ENCODE results near the gene BATF. TPM values are rescaled to one million over a fixed set of nuclear protein-coding genes. Genes with fewer than 3 reads are reported as not detected.

Gene BATF
- polyA plus RNA-seq, 1 of the 3 experiments (the other 2 are of a cell fraction) = not detected

DNA sequence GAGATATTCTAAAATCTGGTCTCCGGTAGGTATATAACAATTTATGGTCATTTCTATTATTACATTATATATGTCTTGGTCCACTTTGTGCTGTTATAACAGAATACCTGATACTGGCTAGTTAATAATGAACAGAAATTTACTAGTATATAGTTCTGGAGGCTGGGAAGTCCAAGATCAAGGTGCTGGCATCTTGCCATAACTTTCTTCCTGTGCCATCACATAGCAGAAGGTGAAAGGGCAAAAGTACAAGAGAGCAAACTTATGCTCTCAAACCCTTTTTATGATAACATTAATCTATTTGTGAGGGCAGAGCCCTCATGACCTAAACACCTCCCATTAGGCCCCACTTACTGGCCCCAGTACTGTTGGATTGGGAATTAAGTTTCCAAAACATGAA, 17.9 kb upstream of the BATF start:
- 91% methylated on average over 1 of the region's 1 CpG for WGBS (ENCODE audit: low lambda C conversion rate)
- peaks cover 2% of the 10 kb centered on the region for H3F3A ChIP-seq (replicated peaks; ENCODE audit: insufficient read depth)
- no peak overlapping the region for H3K27ac ChIP-seq (ENCODE audit: low read depth in 2 of 2, low read length in 1 of 2)
- peaks cover 5% of the 10 kb centered on the region; the same call in 1 of the 2 replicates for H3K9me3 ChIP-seq
- H3K9me2 ChIP-seq = no peaks in the 10 kb centered on the region
- no peaks in the 10 kb centered on the region for H3K36me3 ChIP-seq (replicated peaks in 1 of 2; ENCODE audit: control insufficient read depth in 1 of 2, insufficient read depth in 2 of 2, low read length in 1 of 2)
- no peaks in the 10 kb centered on the region for H3K4me1 ChIP-seq (ENCODE audit: control insufficient read depth in 1 of 2, insufficient read depth in 2 of 2, low read depth in 1 of 2, low read length in 1 of 2)
- TF ChIP-seq, protein P1, sequence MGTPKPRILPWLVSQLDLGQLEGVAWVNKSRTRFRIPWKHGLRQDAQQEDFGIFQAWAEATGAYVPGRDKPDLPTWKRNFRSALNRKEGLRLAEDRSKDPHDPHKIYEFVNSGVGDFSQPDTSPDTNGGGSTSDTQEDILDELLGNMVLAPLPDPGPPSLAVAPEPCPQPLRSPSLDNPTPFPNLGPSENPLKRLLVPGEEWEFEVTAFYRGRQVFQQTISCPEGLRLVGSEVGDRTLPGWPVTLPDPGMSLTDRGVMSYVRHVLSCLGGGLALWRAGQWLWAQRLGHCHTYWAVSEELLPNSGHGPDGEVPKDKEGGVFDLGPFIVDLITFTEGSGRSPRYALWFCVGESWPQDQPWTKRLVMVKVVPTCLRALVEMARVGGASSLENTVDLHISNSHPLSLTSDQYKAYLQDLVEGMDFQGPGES (IDR thresholded peaks at IDR 0.05; ENCODE audit: low read depth, low read length) = no peak
- no peak for TF ChIP-seq POLR2AphosphoS5 (IDR thresholded peaks at IDR 0.05; ENCODE audit: low read depth, low read length)
- no peak for TF ChIP-seq FOXJ3 (CRISPR knock-in tag; IDR thresholded peaks at IDR 0.05)
- TF ChIP-seq, protein P2, sequence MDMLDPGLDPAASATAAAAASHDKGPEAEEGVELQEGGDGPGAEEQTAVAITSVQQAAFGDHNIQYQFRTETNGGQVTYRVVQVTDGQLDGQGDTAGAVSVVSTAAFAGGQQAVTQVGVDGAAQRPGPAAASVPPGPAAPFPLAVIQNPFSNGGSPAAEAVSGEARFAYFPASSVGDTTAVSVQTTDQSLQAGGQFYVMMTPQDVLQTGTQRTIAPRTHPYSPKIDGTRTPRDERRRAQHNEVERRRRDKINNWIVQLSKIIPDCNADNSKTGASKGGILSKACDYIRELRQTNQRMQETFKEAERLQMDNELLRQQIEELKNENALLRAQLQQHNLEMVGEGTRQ (IDR thresholded peaks at IDR 0.05; ENCODE audit: borderline replicate concordance, low read depth, low read length) = no peak
- TF ChIP-seq, protein P3, sequence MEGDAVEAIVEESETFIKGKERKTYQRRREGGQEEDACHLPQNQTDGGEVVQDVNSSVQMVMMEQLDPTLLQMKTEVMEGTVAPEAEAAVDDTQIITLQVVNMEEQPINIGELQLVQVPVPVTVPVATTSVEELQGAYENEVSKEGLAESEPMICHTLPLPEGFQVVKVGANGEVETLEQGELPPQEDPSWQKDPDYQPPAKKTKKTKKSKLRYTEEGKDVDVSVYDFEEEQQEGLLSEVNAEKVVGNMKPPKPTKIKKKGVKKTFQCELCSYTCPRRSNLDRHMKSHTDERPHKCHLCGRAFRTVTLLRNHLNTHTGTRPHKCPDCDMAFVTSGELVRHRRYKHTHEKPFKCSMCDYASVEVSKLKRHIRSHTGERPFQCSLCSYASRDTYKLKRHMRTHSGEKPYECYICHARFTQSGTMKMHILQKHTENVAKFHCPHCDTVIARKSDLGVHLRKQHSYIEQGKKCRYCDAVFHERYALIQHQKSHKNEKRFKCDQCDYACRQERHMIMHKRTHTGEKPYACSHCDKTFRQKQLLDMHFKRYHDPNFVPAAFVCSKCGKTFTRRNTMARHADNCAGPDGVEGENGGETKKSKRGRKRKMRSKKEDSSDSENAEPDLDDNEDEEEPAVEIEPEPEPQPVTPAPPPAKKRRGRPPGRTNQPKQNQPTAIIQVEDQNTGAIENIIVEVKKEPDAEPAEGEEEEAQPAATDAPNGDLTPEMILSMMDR (IDR thresholded peaks at IDR 0.05) = no peak
- TF ChIP-seq RXRA (IDR thresholded peaks at IDR 0.05; ENCODE audit: borderline replicate concordance, low read depth) = no peak
- TF ChIP-seq TEAD4 (IDR thresholded peaks at IDR 0.05; ENCODE audit: borderline replicate concordance, insufficient read depth) = no peak
- no peak for TF ChIP-seq MXI1 (IDR thresholded peaks at IDR 0.05; ENCODE audit: low read depth, low read length)
- TF ChIP-seq, protein P4, sequence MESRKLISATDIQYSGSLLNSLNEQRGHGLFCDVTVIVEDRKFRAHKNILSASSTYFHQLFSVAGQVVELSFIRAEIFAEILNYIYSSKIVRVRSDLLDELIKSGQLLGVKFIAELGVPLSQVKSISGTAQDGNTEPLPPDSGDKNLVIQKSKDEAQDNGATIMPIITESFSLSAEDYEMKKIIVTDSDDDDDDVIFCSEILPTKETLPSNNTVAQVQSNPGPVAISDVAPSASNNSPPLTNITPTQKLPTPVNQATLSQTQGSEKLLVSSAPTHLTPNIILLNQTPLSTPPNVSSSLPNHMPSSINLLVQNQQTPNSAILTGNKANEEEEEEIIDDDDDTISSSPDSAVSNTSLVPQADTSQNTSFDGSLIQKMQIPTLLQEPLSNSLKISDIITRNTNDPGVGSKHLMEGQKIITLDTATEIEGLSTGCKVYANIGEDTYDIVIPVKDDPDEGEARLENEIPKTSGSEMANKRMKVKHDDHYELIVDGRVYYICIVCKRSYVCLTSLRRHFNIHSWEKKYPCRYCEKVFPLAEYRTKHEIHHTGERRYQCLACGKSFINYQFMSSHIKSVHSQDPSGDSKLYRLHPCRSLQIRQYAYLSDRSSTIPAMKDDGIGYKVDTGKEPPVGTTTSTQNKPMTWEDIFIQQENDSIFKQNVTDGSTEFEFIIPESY (IDR thresholded peaks at IDR 0.05; ENCODE audit: borderline replicate concordance, low read depth) = no peak
- H3K27me3 ChIP-seq (ENCODE audit: insufficient read depth) = no peaks in the 10 kb centered on the region
- ChIA-PET CTCF (no interaction called here), POLR2A (no interaction called here)
- H3K4me3 ChIP-seq (ENCODE audit: low read depth in 2 of 2, low read length in 1 of 2) = no peak overlapping the region
- no peak overlapping the region for H3K9ac ChIP-seq
- no peaks in the 10 kb centered on the region for H4K20me1 ChIP-seq (ENCODE audit: insufficient read depth)
- no peaks in the 10 kb centered on the region for H3K79me2 ChIP-seq (ENCODE audit: insufficient read depth)
- no peak overlapping the region for H3K4me2 ChIP-seq
- H2AFZ ChIP-seq (ENCODE audit: low read depth) = no peak overlapping the region
- DNase-seq = no peak

DNA sequence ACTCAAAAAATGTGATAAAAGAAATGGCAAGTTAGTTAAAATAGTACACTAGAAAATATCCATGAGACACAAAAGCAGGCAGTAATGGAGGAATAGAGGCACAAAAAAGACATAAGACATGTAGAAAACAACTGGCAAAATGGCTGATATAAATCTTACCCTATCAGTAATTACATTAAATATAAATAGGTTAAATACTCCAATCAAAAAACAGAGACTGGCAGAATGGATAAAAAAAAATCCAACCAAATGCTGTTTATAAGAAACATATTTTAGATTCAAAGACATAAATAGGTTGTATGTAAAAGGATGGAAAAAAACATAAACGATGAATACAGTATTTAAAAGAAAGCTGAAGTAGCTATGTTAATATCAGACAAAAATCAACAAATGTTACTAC, 15.3 kb upstream of the BATF start:
- no peaks in the 10 kb centered on the region for H4K20me1 ChIP-seq (ENCODE audit: insufficient read depth)
- no peak for DNase-seq
- H3K9me3 ChIP-seq = peaks cover 5% of the 10 kb centered on the region; the same call in 1 of the 2 replicates
- no peak overlapping the region for H3K9ac ChIP-seq
- ChIA-PET POLR2A (no interaction called here), CTCF (interaction anchor here (0.6 to 1.8 kb wide), 3 partner anchors 18 to 203 kb away, joined by 3 to 8 read pairs (median 3); no protein-coding TSS in a partner anchor)
- no peak overlapping the region for H3K4me3 ChIP-seq (ENCODE audit: low read depth in 2 of 2, low read length in 1 of 2)
- 44% methylated on average over 1 of the region's 1 CpG for WGBS (ENCODE audit: low lambda C conversion rate)
- H3K79me2 ChIP-seq (ENCODE audit: insufficient read depth) = no peaks in the 10 kb centered on the region
- no peaks in the 10 kb centered on the region for H3K27me3 ChIP-seq (ENCODE audit: insufficient read depth)
- no peaks in the 10 kb centered on the region for H3K4me1 ChIP-seq (ENCODE audit: control insufficient read depth in 1 of 2, insufficient read depth in 2 of 2, low read depth in 1 of 2, low read length in 1 of 2)
- no peak overlapping the region for H3K4me2 ChIP-seq
- peaks cover 2% of the 10 kb centered on the region for H3F3A ChIP-seq (replicated peaks; ENCODE audit: insufficient read depth)
- H3K27ac ChIP-seq (ENCODE audit: low read depth in 2 of 2, low read length in 1 of 2) = no peak overlapping the region
- no peaks in the 10 kb centered on the region for H3K9me2 ChIP-seq
- H3K36me3 ChIP-seq (replicated peaks in 1 of 2; ENCODE audit: control insufficient read depth in 1 of 2, insufficient read depth in 2 of 2, low read length in 1 of 2) = no peaks in the 10 kb centered on the region
- no peak overlapping the region for H2AFZ ChIP-seq (ENCODE audit: low read depth)
- TF ChIP-seq RXRA (IDR thresholded peaks at IDR 0.05; ENCODE audit: borderline replicate concordance, low read depth) = no peak
- TF ChIP-seq, protein P4 (IDR thresholded peaks at IDR 0.05; ENCODE audit: borderline replicate concordance, low read depth) = no peak
- TF ChIP-seq, protein P3 (IDR thresholded peaks at IDR 0.05) = no peak
- TF ChIP-seq TEAD4 (IDR thresholded peaks at IDR 0.05; ENCODE audit: borderline replicate concordance, insufficient read depth) = no peak
- TF ChIP-seq FOXM1 (IDR thresholded peaks at IDR 0.05; ENCODE audit: low read depth) = no peak
- TF ChIP-seq MEF2A (IDR thresholded peaks at IDR 0.05; ENCODE audit: borderline replicate concordance, low read depth) = no peak
- TF ChIP-seq MXI1 (IDR thresholded peaks at IDR 0.05; ENCODE audit: low read depth, low read length) = no peak
- TF ChIP-seq, protein P2 (IDR thresholded peaks at IDR 0.05; ENCODE audit: borderline replicate concordance, low read depth, low read length) = no peak
- TF ChIP-seq, protein P5, sequence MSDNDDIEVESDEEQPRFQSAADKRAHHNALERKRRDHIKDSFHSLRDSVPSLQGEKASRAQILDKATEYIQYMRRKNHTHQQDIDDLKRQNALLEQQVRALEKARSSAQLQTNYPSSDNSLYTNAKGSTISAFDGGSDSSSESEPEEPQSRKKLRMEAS (IDR thresholded peaks at IDR 0.05; ENCODE audit: low read depth) = no peak
